Pulmonary artery endothelial cell (primary cell): ENCODE data around the gene SLC44A1. TPM values are rescaled to one million over a fixed set of nuclear protein-coding genes. Genes with fewer than 3 reads are reported as not detected.
"Not testable (repeated sequence)": the region's sequence is repeated elsewhere in the genome, so short reads cannot be mapped to it uniquely, and the experiment has no call there.

Source experiments
- DNase-seq: peaks from one replicate; pipeline ENCODE4 v3.0.0-alpha.2; 2011; ENCODE audit warnings: low read depth, low spot score
- total RNA-seq: library from RNA; depleted of rRNA; stranded (reverse); fragments of >200 nt; gene quantifications from 2 replicates; pipeline ENCODE4 v1.2.3, GENCODE V29; 2014

The SLC44A1 gene
- total RNA-seq, 1 donor from 2014 or later = 79.0 TPM

- no peak for DNase-seq
These were observed 2.4 kb upstream of the SLC44A1 start for GRCh38 chr9:105242062-105242461.

GRCh38 chr9:105242557-105242956 lies 1.9 kb upstream of the SLC44A1 start:
- no peak for DNase-seq

- peak; percentile 30 for DNase-seq
These were observed 1.3 kb upstream of the SLC44A1 start for GRCh38 chr9:105243015-105243686.

- no peak for DNase-seq
These were observed 230 bp downstream of the SLC44A1 start for GRCh38 chr9:105244734-105245028.

GRCh38 chr9:105245029-105245890 lies 809 bp downstream of the SLC44A1 start:
- DNase-seq = no peak

- DNase-seq = no peak
These were observed 1.4 kb downstream of the SLC44A1 start for GRCh38 chr9:105245891-105246161.

GRCh38 chr9:105246656-105247173 lies 2.3 kb downstream of the SLC44A1 start:
- no peak for DNase-seq

- no peak for DNase-seq
These were observed 4.2 kb downstream of the SLC44A1 start for GRCh38 chr9:105248691-105249090.

GRCh38 chr9:105251133-105251532 lies 6.7 kb downstream of the SLC44A1 start:
- no peak for DNase-seq

GRCh38 chr9:105251733-105252404 lies 7.4 kb downstream of the SLC44A1 start:
- no peak for DNase-seq

- no peak for DNase-seq
These were observed 7.9 kb downstream of the SLC44A1 start for GRCh38 chr9:105252405-105252756.

GRCh38 chr9:105254226-105254625 lies 9.8 kb downstream of the SLC44A1 start:
- no peak for DNase-seq

- no peak for DNase-seq
These were observed 11.0 kb downstream of the SLC44A1 start for GRCh38 chr9:105255421-105255820.

- DNase-seq = not testable (repeated sequence)
These were observed 12.1 kb downstream of the SLC44A1 start for GRCh38 chr9:105256569-105256968.

- no peak for DNase-seq
These were observed 13.4 kb downstream of the SLC44A1 start for GRCh38 chr9:105257809-105258208.

- DNase-seq = no peak
These were observed 13.8 kb downstream of the SLC44A1 start for GRCh38 chr9:105258225-105258737.

- no peak for DNase-seq
These were observed 14.8 kb downstream of the SLC44A1 start for GRCh38 chr9:105259274-105259673.

- no peak for DNase-seq
These were observed 15.5 kb downstream of the SLC44A1 start for GRCh38 chr9:105259731-105260612.

- DNase-seq = no peak
These were observed 18.0 kb downstream of the SLC44A1 start for GRCh38 chr9:105262497-105262896.

GRCh38 chr9:105264380-105264779 lies 19.9 kb downstream of the SLC44A1 start:
- no peak for DNase-seq

- not testable (repeated sequence) for DNase-seq
These were observed 23.8 kb downstream of the SLC44A1 start for GRCh38 chr9:105268254-105268653.
